22Rv1 (cell line): Measurements from ENCODE around the gene CENPO.

Source experiments
- CTCF ChIP-seq: fragments of 450-650 bp; IDR thresholded peaks from 2 replicates; pipeline ENCODE4 v1.5.1; 2017; ENCODE audit warnings: mild to moderate bottlenecking
- ZFX ChIP-seq: fragments of 450-650 bp; IDR thresholded peaks from 2 replicates; pipeline ENCODE4 v1.6.1; 2017; ENCODE audit warnings: antibody characterized with exemption, borderline replicate concordance

- TF ChIP-seq CTCF, result no peak
- TF ChIP-seq ZFX, result no peak
Measured at GRCh38 chr2:24745825-24746224, 47.4 kb upstream of the CENPO start.
